Muscle of arm (tissue), 12 donors: ENCODE results near the gene ACSM3. TPM values are rescaled to one million over a fixed set of nuclear protein-coding genes. Genes with fewer than 3 reads are reported as not detected.
"Not testable (repeated sequence)": the region's sequence is repeated elsewhere in the genome, so short reads cannot be mapped to it uniquely, and the experiment has no call there.

Experiments
- DNase-seq: peaks from one replicate; pipeline ENCODE4 v3.0.0-alpha.2; 2013
- polyA plus RNA-seq, 12 donors: library from polyadenylated mRNA; unstranded; fragments of 120-200 nt; gene quantifications; one replicate each; pipeline ENCODE4 v1.2.1, GENCODE V29; 2013; ENCODE audit not compliant: insufficient read length in 12 of 12

Gene ACSM3
- polyA plus RNA-seq, 12 donors: 1.7 to 17.4 (median 4.1) TPM; not detected in 1

DNA sequence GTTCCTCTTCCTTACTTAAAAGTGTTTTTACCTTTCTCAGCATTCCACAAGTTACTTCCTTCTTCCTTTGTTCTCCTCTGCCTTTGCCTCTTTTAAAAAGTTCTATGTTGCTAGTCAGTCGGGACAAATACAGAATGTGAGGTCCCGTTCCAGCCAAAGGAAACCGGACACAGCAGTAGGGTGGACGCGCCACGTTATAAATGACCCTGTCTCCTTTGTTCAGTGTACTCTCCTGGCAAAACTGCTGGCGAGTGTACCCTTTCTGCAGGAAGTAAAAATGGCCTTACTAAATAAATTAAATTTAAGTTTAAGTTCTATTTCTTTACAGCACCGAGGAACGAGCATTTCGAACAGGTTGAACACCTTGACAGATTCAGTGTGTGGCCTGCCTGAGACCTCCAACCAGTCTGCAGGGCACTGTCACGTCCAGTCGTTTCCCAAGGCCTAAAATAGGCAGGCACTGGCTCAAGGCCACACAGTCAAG lies 41.9 kb downstream of the ACSM3 start:
- not testable (repeated sequence) for DNase-seq

- DNase-seq: peak; percentile 96
Observed at GRCh38 chr16:20806168-20807050, 42.6 kb downstream of the ACSM3 start, which contains the start of the genes ERI2 and REXO5. TSS of gene ERI2 (minus strand) at chr16:20806472. CDS start at chr16:20806430, 42 bp downstream. TSS of gene REXO5 (plus strand) at chr16:20806527. CDS start at chr16:20806954, 427 bp downstream.

- DNase-seq: no peak
Observed at GRCh38 chr16:20807862-20808261, 44.0 kb downstream of the ACSM3 start.

- no peak for DNase-seq
Observed at GRCh38 chr16:20811889-20812439, 48.1 kb downstream of the ACSM3 start.

DNA sequence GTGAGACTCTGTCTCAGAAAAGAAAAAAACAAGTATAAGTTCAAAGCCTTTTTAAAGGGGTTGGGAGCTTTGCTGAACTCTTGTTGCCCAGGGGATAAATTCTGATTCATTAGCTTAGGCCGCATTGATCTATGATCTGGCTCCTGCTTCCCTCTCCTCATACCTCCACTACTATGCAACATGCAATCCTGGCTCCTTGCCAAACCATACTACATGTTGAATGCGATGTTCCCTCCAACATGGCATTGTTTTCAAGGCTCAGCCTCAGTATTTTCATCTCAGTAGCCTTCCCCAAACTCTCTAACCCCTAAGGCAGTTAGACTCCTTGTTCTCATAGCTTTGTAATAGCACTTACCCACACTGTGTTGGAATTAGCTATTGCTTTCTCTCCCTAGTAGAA lies 48.7 kb downstream of the ACSM3 start:
- no peak for DNase-seq

DNA sequence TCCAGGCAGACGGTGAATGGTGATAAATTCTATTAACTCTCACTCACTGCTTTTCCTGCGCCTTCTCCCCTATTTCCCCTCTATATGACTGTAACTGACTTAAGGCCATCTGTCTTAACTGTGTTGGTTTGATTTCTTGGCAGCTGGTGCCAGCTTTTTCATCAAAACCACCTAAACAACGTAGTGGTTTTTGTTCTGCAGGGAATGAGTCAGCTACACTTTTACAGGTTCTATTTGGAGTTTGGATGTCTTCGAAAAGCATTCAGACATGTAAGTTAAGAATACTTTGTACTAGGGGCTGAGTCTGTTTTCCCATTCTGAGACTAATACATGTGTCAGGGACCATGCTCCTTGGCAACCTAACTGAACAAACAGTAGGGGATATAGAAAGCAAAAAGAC lies 51.0 kb downstream of the ACSM3 start:
- no peak for DNase-seq

DNA sequence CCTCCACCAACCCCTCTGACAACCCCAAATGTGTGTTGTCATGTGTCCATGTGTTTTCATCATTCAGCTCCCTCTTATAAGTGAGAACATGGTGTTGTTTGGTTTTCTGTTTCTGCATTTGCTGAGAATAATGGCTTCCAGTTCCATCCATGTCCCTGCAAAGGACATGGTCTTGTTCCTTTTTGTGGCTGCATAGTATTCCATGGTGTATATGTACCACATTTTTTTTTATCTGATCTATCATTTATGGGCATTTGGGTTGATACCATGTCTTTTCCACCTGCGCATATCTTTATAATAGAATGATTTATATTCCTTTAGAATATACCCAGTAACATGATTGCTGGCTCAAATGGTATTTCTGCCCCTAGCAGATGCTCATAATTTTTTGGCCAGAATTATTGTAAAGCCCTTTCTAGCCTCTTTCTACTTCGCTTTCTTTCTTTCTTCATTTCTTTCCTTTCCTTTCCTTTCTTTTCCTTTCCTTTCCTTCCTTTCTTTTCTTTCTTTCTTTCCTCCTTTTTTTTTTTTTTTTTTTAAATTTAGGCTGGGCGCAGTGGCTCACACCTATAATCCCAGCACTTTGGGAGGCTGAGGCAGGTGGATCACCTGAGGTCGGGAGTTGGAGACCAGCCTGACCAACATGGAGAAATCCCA lies 55.2 kb downstream of the ACSM3 start:
- no peak for DNase-seq

DNA sequence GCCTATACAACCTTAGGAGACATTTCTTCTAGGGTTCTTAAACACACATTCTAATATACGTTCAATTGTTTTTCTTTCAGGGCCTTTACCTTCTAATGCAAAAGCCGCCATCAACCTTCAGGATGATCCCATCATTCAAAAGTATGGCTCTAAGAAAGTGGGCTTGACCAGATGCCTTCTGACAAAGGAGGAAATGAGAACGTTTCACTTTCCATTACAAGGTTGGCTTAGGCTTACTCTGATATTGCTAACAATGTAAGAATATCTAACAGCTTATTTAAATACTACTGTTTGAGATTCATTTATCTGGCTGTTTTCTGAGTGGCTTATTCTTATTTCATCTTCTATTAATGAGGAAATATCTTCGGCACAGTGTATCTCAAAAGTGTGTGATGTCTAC lies 57.9 kb downstream of the ACSM3 start:
- DNase-seq: no peak

GRCh38 chr16:20822521-20823325 lies 58.9 kb downstream of the ACSM3 start:
- no peak for DNase-seq

DNA sequence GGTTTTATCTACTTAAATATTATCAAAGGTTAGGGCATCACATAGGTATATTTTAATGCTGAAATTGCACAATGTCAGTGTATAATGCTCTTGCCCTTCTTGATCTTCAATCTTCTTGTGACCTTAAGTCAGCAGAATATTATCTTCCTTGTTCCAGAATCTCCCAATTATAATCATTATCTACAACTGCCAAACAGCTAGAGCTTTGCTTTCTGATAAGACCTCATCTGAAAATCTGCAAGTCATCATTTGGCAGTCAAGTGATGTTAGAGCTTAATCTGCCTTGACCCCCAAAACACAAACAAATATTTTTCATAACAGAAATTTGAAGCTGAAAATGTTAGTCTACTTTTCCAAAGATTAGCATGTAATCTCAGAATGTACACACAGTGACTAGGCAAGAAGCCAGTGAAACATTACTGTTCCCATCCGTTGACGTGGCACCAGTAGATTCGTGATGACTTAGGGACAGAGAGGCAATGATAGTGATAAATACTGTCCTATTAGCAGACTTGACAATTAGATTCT lies 62.3 kb downstream of the ACSM3 start:
- no peak for DNase-seq

DNA sequence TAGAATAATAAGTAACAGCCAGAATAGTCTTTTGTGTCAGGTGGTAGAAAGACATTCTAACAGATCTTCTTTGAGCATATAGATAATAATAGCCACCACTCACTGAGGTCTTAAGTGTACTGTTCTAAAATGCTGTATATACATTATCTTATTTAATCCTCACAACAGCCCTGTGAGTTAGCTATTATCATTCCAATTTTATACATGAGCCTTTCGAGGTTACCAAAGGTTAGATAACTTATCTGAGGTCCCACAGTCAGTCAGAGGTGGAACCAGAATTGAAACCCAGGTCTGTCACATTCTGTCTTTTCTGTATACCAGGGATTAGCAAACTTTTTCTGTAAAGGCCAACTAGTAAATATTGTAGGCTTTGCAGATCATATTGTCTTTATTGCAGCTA lies 65.7 kb downstream of the ACSM3 start:
- DNase-seq: no peak

- DNase-seq: no peak
Observed at GRCh38 chr16:20830372-20830771, 66.6 kb downstream of the ACSM3 start.

GRCh38 chr16:20833086-20833485 lies 69.3 kb downstream of the ACSM3 start:
- DNase-seq: no peak

GRCh38 chr16:20838240-20838639 lies 74.4 kb downstream of the ACSM3 start:
- no peak for DNase-seq

DNA sequence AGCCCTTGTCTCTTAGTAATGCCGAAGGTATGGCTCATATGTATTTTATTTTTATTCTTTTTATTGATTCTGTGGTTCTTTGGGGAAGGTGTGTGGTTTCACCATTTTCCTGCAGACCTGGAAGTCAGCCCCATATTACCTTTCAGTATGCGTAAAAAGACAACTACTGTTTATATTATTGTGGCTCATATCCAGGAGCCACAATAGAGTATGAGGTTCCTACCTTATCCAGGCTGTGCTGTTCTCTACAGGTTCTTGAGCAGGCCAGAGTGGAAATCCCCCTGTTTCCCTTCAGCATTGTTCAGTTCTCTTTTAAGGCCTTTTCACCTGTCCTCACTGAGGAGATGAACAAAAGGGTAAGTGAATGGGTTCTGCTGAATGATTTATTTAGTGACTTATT lies 75.7 kb downstream of the ACSM3 start:
- no peak for DNase-seq

DNA sequence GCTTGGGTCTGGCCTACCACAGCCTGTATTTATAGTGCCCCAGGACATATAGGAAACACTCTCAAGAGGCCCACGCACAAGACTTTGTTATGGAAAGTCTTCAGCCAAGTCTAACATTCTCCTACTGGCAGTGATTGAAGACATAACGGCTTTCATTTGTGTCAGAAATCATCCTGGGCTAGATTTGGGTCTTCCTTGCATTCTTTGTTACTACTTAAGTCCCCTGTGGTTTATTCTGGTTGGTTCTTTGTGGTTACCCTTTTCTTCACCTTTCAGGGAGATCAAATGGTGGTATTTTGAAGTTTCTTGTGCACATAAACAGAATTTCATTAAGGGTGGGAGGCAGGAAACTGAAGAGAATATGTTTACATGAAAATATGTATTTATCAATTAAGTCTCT lies 80.2 kb downstream of the ACSM3 start:
- DNase-seq: no peak

DNA sequence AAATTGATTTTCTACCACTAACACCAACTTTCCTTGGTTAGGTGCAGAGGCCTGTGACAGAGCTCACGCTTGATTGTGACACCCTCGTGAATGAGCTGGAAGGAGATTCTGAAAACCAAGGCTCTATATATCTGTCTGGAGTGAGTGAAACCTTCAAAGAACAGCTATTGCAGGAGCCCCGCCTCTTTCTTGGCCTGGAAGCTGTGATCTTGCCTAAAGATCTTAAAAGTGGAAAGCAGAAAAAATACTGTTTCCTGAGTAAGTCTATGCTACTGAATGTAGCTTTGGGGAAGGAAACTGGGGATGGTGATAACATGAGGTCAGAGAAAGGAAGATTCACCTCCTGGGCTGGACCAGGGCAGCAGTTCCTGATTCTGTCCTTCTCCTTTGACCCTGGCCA lies 80.8 kb downstream of the ACSM3 start:
- no peak for DNase-seq

DNA sequence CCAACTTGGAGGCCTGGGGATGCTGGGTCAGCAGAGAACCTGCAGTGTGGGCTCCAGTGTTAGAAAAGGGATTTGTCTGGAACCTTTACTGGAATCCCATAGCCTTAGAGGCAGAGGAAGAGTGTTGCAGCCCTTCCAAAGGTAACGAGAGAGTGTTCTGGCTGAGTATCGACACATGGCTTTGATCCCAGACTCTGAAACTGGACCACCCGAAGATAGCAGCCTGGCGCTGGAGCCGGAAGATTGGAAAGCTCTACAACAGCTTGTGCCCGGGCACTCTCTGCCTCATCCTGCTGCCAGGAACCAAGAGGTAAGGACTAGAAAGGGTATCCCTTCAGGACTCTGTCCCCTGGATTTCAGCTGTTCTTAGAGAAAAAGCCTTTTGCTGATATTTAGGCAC lies 82.2 kb downstream of the ACSM3 start:
- no peak for DNase-seq

- DNase-seq: no peak
Observed at GRCh38 chr16:20846551-20846950, 82.7 kb downstream of the ACSM3 start.
